Activated CD4-positive, alpha-beta T cell treated with anti-CD3 and anti-CD28 coated beads, Interleukin-2, Interleukin-4, amounts not matched to agents 100 ng/mL and 50 ng/mL, durations not matched to agents 16 hours and 8 hours (primary cell): ENCODE measurements around the gene CBL.
"Not testable (repeated sequence)": the region's sequence is repeated elsewhere in the genome, so short reads cannot be mapped to it uniquely, and the experiment has no call there.

Experiments used
- DNase-seq: peaks from one replicate; pipeline ENCODE4 v3.0.0-alpha.2; 2020; ENCODE audit warnings: low spot score

Gene CBL

GRCh38 chr11:119185981-119186634 lies 20.0 kb upstream of the CBL start:
- no peak for DNase-seq

DNA sequence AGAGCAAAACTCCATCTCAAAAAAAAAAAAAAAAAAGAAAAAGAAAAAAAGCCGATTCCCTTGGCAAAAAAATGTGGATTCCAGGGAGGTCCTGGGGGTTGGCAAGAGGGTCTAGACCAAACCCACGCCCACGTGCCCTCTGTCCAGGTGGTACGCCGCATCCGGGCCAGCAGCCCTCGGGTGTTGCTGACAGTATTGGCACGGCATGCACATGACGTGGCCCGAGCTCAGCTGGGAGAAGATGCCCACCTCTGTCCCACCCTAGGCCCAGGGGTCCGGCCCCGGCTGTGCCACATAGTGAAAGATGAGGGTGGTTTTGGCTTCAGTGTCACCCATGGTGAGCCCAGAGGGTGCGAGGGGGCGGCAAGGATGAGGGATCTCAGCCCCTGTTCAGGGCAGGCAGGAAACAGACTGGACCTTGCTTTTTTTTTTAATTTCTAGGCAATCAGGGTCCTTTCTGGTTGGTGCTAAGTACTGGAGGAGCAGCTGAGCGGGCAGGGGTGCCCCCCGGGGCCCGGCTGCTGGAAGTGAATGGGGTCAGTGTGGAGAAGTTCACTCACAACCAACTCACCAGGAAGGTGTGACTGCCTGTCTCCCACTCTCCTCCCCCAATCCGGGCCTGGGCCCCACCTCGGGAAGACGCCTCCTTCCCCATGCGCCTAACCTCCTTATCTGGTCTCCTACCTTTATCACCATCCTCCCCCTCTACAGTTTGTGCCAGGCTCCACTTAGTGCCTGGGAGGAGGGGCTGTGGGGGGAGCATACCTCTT lies 18.8 kb upstream of the CBL start:
- DNase-seq, result no peak

- DNase-seq, result no peak
Observed at GRCh38 chr11:119188067-119188466, 18.1 kb upstream of the CBL start.

- no peak for DNase-seq
Observed at GRCh38 chr11:119188887-119189286, 17.3 kb upstream of the CBL start.

DNA sequence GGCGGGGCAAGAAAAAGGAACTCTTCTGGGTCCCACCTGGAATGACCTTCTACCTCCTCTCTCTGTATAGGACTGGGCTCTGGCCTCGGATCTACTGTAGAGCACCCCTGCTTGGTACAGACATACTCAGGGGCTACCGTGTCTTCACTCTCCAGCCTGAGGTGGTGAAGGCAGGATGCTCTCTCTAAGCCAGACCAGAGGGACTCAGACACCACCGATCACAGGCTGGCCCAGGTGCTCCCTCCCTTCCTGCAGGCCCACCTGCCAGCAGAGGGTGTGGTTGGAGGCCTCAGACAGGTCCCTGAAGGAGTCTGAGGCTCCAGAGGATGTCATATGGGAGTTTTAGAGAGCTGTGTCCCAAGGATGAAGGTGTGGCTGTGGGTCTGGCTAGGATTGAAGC lies 16.7 kb upstream of the CBL start:
- no peak for DNase-seq

DNA sequence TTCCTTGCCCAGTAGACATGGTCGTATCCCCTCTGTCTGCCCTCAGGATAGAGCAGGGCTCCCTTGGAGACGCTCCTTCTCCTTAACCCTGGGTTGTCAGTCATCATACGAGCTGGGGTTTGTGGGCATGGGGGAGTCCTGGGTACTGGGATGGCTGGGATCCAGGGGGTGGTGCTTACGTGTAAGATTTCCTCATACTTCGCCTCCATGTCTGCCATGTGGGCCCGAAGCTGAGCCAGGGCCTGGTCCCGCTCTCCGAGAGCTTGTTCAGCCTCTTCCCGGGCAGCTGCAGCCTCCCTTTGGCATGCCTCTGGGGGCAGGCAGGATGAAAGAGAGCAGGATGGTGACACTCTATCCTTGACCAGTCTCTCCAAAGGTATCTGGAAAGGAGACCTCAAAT lies 15.6 kb upstream of the CBL start:
- DNase-seq, result no peak

GRCh38 chr11:119191265-119191664 lies 14.9 kb upstream of the CBL start:
- not testable (repeated sequence) for DNase-seq

DNA sequence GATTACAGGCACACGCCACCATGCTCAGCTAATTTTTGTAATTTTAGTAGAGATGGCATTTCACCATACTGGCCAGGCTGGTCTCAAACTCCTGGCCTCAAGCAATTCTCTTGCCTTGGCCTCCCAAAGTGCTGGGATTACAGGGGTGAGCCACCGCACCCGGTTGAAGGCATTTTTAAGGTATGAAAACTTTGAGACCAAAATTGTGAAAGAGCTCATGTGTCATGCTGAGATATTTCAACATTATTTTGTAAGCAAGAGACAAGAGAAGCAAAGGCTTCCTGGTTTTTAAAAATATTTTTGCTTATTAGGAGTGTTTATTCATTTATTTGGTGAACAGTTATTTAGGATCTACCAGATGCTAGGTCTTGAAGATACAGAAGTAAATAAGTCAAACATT lies 14.0 kb upstream of the CBL start:
- no peak for DNase-seq

GRCh38 chr11:119193001-119193400 lies 13.1 kb upstream of the CBL start:
- DNase-seq, result no peak

DNA sequence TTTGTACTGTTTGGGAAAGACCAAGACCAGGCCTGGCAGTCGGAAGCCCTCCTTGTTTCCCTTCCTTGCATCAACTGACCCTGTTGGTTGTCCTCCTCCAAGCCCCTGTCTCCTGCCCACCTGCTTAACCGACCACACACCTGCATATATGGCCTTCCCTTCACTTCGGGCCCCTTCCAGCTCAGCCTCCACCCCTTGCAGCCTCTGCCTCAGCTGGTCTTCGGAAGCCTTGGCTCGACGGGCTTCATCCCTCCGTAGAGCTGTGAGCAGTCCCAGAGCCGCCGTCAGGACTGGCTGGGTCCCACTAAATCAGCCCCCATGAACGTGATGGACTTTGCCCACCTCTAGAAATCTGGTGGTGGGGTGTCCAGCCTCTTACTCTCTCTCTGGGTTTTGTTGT lies 12.5 kb upstream of the CBL start:
- DNase-seq, result no peak

GRCh38 chr11:119194811-119195440 lies 11.2 kb upstream of the CBL start:
- no peak for DNase-seq

DNA sequence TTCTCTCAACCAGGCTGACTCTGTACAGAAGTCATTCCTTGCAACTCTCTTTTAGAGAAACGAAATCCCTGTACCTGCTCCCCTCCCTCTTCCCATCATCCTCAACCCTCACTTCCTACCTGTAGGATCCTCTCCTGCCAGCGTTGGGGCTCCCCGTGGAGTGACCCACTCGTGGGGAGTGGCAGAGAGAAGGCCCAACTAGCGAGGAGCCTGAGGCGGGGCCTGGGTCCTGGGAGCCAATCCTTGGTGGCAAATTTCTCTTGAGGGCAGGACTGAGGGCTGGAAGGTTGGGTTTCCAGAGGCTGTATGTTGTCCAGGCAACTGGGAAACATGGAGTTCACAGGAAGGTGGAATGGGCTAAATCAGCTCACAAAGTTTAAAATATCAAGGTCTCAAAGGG lies 10.5 kb upstream of the CBL start:
- DNase-seq, result no peak

- DNase-seq, result peak; percentile 83
Observed at GRCh38 chr11:119196833-119197483, 9.2 kb upstream of the CBL start.

DNA sequence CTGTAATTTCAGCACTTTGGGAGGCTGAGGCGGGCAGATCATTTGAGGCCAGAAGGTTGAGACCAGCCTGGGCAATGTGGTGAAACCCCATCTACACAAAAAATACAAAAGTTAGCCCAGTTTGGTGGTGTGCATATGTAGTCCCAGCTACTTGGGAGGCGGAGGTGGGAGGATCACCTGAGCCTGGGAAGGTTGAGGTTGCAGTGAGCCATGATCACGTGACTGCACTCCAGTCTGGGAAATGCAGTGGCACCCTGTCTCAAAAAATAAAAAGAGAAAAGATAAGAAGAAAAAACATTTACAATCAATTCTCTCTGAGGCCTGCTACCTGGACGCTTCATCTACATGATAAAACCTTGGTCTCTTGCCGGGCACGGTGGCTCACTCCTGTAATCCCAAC lies 7.2 kb upstream of the CBL start:
- no peak for DNase-seq

GRCh38 chr11:119201236-119201635 lies 4.9 kb upstream of the CBL start:
- not testable (repeated sequence) for DNase-seq

DNA sequence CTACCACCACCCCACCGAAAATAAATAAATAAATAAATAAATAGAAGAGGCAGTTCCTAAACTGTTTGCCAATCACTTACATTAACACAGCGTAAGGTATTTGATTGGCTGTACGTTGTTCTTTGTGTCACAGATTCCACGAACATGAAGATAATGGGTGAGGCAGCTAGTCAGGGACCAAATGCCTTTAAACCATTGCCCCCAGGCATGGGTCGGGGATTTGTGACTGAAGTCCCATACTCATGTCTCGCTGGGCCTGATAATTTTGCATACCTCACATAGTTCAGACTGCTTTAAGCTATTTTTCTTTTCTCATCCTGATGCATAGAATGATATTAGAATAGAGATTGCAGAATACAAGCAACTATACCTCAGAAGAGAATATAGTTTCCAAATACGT lies 3.6 kb upstream of the CBL start:
- DNase-seq, result no peak

GRCh38 chr11:119204066-119204465 lies 2.1 kb upstream of the CBL start:
- no peak for DNase-seq

- DNase-seq, result no peak
Observed at GRCh38 chr11:119205080-119205479, 1.1 kb upstream of the CBL start.

- peak; percentile 41 for DNase-seq
Observed at GRCh38 chr11:119206511-119207414, 624 bp downstream of the CBL start.

DNA sequence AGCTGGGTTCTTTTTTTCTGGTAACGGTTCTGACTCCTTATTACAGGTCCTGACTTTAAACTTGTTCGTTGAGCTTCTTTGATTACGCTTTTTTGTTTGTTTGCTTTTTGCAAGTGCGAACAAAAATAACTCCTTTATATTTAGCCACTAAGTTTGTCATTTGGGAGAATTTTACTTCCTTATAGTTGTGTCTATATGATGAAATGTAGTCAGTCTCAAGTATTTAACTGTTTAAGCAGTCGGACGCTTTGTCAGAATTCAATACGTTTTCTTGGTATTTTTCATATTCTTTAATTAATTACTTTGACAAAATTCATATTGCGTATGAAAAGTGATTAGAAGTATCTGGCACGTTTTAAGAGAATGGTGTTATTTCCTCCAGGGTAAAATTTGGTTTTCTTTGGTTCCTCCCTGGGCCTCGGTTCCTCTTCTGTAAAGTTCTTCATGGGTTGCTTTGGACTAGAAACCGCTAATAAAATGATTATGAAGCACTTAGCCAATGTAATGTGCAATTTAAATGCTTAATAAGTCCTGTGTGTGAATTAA lies 1.3 kb downstream of the CBL start:
- DNase-seq, result no peak

DNA sequence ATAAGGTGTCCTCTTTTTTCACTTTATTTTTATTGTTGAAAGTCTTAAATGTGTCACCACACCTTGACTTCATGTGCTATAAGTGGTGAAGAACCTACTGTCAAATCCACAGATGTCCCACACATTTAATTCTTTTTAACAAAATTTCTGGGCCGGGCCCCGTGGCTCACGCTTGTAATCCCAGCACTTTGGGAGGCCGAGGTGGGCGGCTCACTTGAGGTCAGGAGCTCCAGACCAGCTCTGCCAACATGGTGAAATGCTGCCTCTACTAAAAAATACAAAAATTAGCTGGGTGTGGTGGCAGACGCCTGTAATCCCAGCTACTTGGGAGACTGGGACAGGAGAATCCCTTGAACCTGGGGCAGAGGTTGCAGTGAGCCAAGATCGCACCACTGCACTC lies 3.0 kb downstream of the CBL start:
- DNase-seq, result no peak

DNA sequence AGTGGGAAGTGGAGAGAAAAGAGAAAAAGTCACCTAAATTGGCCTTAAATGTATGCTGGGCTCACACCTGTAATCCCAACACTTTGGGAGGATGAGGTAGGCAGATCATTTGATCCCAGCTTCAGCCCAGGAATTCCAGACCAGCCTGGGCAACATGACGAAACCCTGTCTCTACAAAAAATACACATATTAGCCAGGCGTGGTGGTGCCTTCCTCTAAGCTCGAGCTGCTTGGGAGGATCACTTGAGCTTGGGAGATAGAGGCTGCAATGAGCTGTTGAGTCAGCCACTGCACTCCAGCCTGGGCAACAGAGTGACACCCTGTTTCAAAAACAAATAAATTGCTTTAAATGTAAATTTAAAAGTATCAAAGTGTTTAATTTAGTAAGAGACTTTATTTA lies 3.9 kb downstream of the CBL start:
- DNase-seq, result no peak
